GM23248 (cell line): ENCODE data around the gene FTO. TPM values are rescaled to one million over a fixed set of nuclear protein-coding genes. Genes with fewer than 3 reads are reported as not detected.

Experiments used
- DNase-seq: peaks from one replicate; pipeline ENCODE4 v3.0.0-alpha.2; 2015
- H2AFZ ChIP-seq: fragments of 200-600 bp; sonication (generic); 2 replicates; pipeline ENCODE4 v1.6.1; 2016; ENCODE audit warnings: antibody characterized with exemption
- H3F3A ChIP-seq: fragments of 200-600 bp; sonication (generic); 2 replicates; pipeline ENCODE4 v1.6.1; 2016; ENCODE audit warnings: mild to moderate bottlenecking, antibody characterized with exemption, mixed run types; ENCODE audit not compliant: insufficient read depth
- H3K27ac ChIP-seq: fragments of 200-600 bp; sonication (generic); 2 replicates; pipeline ENCODE4 v1.5.1; 2016; ENCODE audit warnings: mild to moderate bottlenecking
- H3K27me3 ChIP-seq: fragments of 200-600 bp; sonication (generic); replicated peaks from 2 replicates; pipeline ENCODE4 v1.6.1; 2016; ENCODE audit warnings: mild to moderate bottlenecking; ENCODE audit not compliant: insufficient read depth
- H3K36me3 ChIP-seq: fragments of 200-600 bp; sonication (generic); 2 replicates; pipeline ENCODE4 v1.6.1; 2016; ENCODE audit warnings: low read depth, mild to moderate bottlenecking
- H3K4me1 ChIP-seq: fragments of 200-600 bp; sonication (generic); 2 replicates; pipeline ENCODE4 v1.6.1; 2016; ENCODE audit warnings: mild to moderate bottlenecking; ENCODE audit not compliant: insufficient read depth
- H3K4me2 ChIP-seq: fragments of 200-600 bp; sonication (generic); one replicate; pipeline ENCODE4 v1.6.1; 2016; ENCODE audit warnings: mild to moderate bottlenecking; ENCODE audit not compliant: unreplicated experiment
- H3K4me3 ChIP-seq: fragments of 200-600 bp; sonication (generic); 2 replicates; pipeline ENCODE4 v1.5.1; 2016; ENCODE audit warnings: mild to moderate bottlenecking
- H3K79me2 ChIP-seq: fragments of 200-600 bp; sonication (generic); 2 replicates; pipeline ENCODE4 v1.6.1; 2016; ENCODE audit warnings: mild to moderate bottlenecking; ENCODE audit not compliant: insufficient read depth
- H3K9ac ChIP-seq: fragments of 200-600 bp; sonication (generic); 2 replicates; pipeline ENCODE4 v1.6.1; 2016; ENCODE audit warnings: mild to moderate bottlenecking
- H3K9me2 ChIP-seq: fragments of 200-600 bp; sonication (generic); 2 replicates; pipeline ENCODE4 v1.6.1; 2016; ENCODE audit warnings: mixed run types, mild to moderate bottlenecking, moderate library complexity; ENCODE audit not compliant: insufficient read depth
- H3K9me3 ChIP-seq: fragments of 200-600 bp; sonication (generic); one replicate; pipeline ENCODE4 v1.6.1; 2017; ENCODE audit warnings: low read depth
- H4K20me1 ChIP-seq: fragments of 200-600 bp; sonication (generic); 2 replicates; pipeline ENCODE4 v1.6.0; 2016; ENCODE audit not compliant: insufficient read depth
- EZH2 ChIP-seq: fragments of 200-600 bp; sonication (generic); IDR thresholded peaks from 2 replicates; pipeline ENCODE4 v1.6.1; 2018; ENCODE audit warnings: antibody characterized with exemption, mild to moderate bottlenecking; ENCODE audit not compliant: insufficient read depth, poor library complexity, severe bottlenecking
- EZH2phosphoT487 ChIP-seq: fragments of 200-600 bp; sonication (generic); IDR thresholded peaks from 2 replicates; pipeline ENCODE4 v1.6.1; 2018; ENCODE audit warnings: antibody characterized with exemption, moderate library complexity, mild to moderate bottlenecking, low read depth; ENCODE audit not compliant: insufficient read depth
- WGBS, 2 experiments: methylation state at CpG; one replicate each; pipeline ENCODE4 v1.1.6; 2015 to 2017; ENCODE audit warnings: low lambda C conversion rate in 2 of 2, low coverage in 1 of 2; ENCODE audit errors: missing lambda C conversion rate in 2 of 2; 5-methylcytosine and 5-hydroxymethylcytosine counted together
- in situ Hi-C: fragments of 300-500 bp; cut with MboI; formaldehyde crosslinking; loops from 2 replicates; pipeline ENCODE4 v1.15.0; 2020
- polyA plus RNA-seq: library from polyadenylated mRNA; unstranded; fragments of >200 nt; fragmentation: Nextera tagmentation; extraction: Ambion mirVana; gene quantifications from 2 replicates; pipeline ENCODE4 v1.2.1, GENCODE V29; 2016
- total RNA-seq: library from RNA; depleted of rRNA; stranded (reverse); fragments of >200 nt; shearing (Covaris generic); gene quantifications from 2 replicates; pipeline ENCODE4 v1.2.3, GENCODE V29; 2014

Gene FTO
- total and polyA plus RNA-seq, 2 experiments from 2014 or later, result 85.3 to 99.2 TPM

- no peaks in the 10 kb centered on the region for H3K79me2 ChIP-seq
- no peak overlapping the region for H3K4me3 ChIP-seq
- TF ChIP-seq EZH2phosphoT487, result no peak
- no peak for TF ChIP-seq EZH2
- H3K27me3 ChIP-seq, result 0 out of 2 replicates have a peak, but pooled peaks cover 4% of the 10 kb centered on the region
- H3K9me3 ChIP-seq, result no peaks in the 10 kb centered on the region
- in situ Hi-C loops, result no loop called here
- no peak overlapping the region for H3K27ac ChIP-seq
- H4K20me1 ChIP-seq, result no peaks in the 10 kb centered on the region
- no peaks in the 10 kb centered on the region for H3K36me3 ChIP-seq
- H3F3A ChIP-seq, result no peaks in the 10 kb centered on the region
- H3K9me2 ChIP-seq, result no peaks in the 10 kb centered on the region
- no peak for DNase-seq
- WGBS, 2 experiments, result 84 to 87% methylated on average over 12 of the region's 12 CpGs
- H2AFZ ChIP-seq, result no peak overlapping the region
- H3K4me2 ChIP-seq, result no peak overlapping the region
- no peaks in the 10 kb centered on the region for H3K4me1 ChIP-seq
- H3K9ac ChIP-seq, result no peak overlapping the region
Observed at GRCh38 chr16:54165174-54165911, 461.4 kb downstream of the FTO start.

GRCh38 chr16:54165912-54166865 is 462.2 kb downstream of the FTO start:
- no peak overlapping the region for H3K9ac ChIP-seq
- DNase-seq, result no peak
- H2AFZ ChIP-seq, result no peak overlapping the region
- no peak for TF ChIP-seq EZH2phosphoT487
- no peak for TF ChIP-seq EZH2
- no peaks in the 10 kb centered on the region for H3K9me2 ChIP-seq
- H3K4me2 ChIP-seq, result no peak overlapping the region
- H3K4me3 ChIP-seq, result no peak overlapping the region
- WGBS, 2 experiments, result 50 to 58% methylated on average over 8 of the region's 8 CpGs
- 0 out of 2 replicates have a peak, but pooled peaks cover 4% of the 10 kb centered on the region for H3K27me3 ChIP-seq
- in situ Hi-C loops, result no loop called here
- no peak overlapping the region for H3K27ac ChIP-seq
- no peaks in the 10 kb centered on the region for H3K79me2 ChIP-seq
- H3K4me1 ChIP-seq, result no peaks in the 10 kb centered on the region
- H3K9me3 ChIP-seq, result no peaks in the 10 kb centered on the region
- H3F3A ChIP-seq, result no peaks in the 10 kb centered on the region
- H3K36me3 ChIP-seq, result no peaks in the 10 kb centered on the region
- no peaks in the 10 kb centered on the region for H4K20me1 ChIP-seq

- H3K27ac ChIP-seq, result no peak overlapping the region
- H4K20me1 ChIP-seq, result no peaks in the 10 kb centered on the region
- H3K4me3 ChIP-seq, result no peak overlapping the region
- TF ChIP-seq EZH2 (no peak), EZH2phosphoT487 (no peak)
- no peak for DNase-seq
- WGBS, 2 experiments, result 93 to 97% methylated on average over 5 of the region's 5 CpGs
- no peaks in the 10 kb centered on the region for H3K4me1 ChIP-seq
- in situ Hi-C loops, result no loop called here
- H3K79me2 ChIP-seq, result no peaks in the 10 kb centered on the region
- H3K4me2 ChIP-seq, result no peak overlapping the region
- 0 out of 2 replicates have a peak, but pooled peaks cover 4% of the 10 kb centered on the region for H3K27me3 ChIP-seq
- no peaks in the 10 kb centered on the region for H3F3A ChIP-seq
- no peak overlapping the region for H3K9ac ChIP-seq
- no peaks in the 10 kb centered on the region for H3K36me3 ChIP-seq
- H3K9me3 ChIP-seq, result no peaks in the 10 kb centered on the region
- H2AFZ ChIP-seq, result no peak overlapping the region
- no peaks in the 10 kb centered on the region for H3K9me2 ChIP-seq
Observed at GRCh38 chr16:54169112-54169511, 465.2 kb downstream of the FTO start.
